Erythroblast (primary cell): ENCODE results near the gene LRRC1.

Experiments
- DNase-seq, 2 experiments: peaks; one replicate each; lab custom pipeline; 2025; lab: John Stamatoyannopoulos, UW
- GATA1 ChIP-seq: IDR thresholded peaks from 2 replicates; pipeline ENCODE4 v1.6.1; 2011; ENCODE audit warnings: low read depth, mild to moderate bottlenecking, control low read depth, low read length, moderate library complexity
- POLR2A ChIP-seq: IDR thresholded peaks from 2 replicates; pipeline ENCODE4 v1.6.1; 2011; ENCODE audit warnings: mild to moderate bottlenecking, low read length

The LRRC1 gene

GRCh38 chr6:53956804-53957203 is 162.0 kb downstream of the LRRC1 start:
- no peak for DNase-seq
- no peak for TF ChIP-seq POLR2A
- TF ChIP-seq GATA1 = no peak

- no peak for DNase-seq
- TF ChIP-seq GATA1 (no peak), POLR2A (no peak)
Observed at GRCh38 chr6:53959717-53960116, 164.9 kb downstream of the LRRC1 start.

GRCh38 chr6:53960311-53960710 is 165.5 kb downstream of the LRRC1 start:
- TF ChIP-seq GATA1 = no peak
- TF ChIP-seq POLR2A = no peak
- DNase-seq = no peak

- DNase-seq = no peak
- TF ChIP-seq POLR2A (no peak), GATA1 (no peak)
Observed at GRCh38 chr6:53961679-53962370, 167.0 kb downstream of the LRRC1 start.

GRCh38 chr6:53962646-53963045 is 167.8 kb downstream of the LRRC1 start:
- no peak for DNase-seq
- TF ChIP-seq POLR2A (no peak), GATA1 (no peak)

- TF ChIP-seq GATA1 = no peak
- TF ChIP-seq POLR2A = no peak
- no peak for DNase-seq
Observed at GRCh38 chr6:53967415-53967814, 172.6 kb downstream of the LRRC1 start.
